HG02973 (cell line): ENCODE results near the gene MRPL4.

ENCODE experiments used
- ATAC-seq: cut with Tn5 transposase; IDR thresholded peaks from one replicate; pipeline ENCODE4 v1.9.1; 2021; ENCODE audit warnings: moderate library complexity; ENCODE audit not compliant: unreplicated experiment

MRPL4 gene

DNA sequence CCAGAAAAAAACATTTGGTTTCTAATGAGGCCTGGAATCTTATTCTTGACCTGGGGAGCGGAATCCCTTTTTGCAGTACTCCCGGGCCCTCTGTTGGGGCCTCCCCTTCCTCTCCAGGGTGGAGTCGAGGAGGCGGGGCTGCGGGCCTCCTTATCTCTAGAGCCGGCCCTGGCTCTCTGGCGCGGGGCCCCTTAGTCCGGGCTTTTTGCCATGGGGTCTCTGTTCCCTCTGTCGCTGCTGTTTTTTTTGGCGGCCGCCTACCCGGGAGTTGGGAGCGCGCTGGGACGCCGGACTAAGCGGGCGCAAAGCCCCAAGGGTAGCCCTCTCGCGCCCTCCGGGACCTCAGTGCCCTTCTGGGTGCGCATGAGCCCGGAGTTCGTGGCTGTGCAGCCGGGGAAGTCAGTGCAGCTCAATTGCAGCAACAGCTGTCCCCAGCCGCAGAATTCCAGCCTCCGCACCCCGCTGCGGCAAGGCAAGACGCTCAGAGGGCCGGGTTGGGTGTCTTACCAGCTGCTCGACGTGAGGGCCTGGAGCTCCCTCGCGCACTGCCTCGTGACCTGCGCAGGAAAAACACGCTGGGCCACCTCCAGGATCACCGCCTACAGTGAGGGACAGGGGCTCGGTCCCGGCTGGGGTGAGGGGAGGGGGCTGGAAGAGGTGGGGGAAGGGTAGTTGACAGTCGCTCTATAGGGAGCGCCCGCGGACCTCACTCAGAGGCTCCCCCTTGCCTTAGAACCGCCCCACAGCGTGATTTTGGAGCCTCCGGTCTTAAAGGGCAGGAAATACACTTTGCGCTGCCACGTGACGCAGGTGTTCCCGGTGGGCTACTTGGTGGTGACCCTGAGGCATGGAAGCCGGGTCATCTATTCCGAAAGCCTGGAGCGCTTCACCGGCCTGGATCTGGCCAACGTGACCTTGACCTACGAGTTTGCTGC, 35.1 kb downstream of the MRPL4 start, which contains the start of gene ICAM4:
Gene ICAM4 (plus strand): TSS at position 153 of the 935 bp plus-strand sequence. CDS start 58 bp downstream, at position 211.
- no peak for ATAC-seq

DNA sequence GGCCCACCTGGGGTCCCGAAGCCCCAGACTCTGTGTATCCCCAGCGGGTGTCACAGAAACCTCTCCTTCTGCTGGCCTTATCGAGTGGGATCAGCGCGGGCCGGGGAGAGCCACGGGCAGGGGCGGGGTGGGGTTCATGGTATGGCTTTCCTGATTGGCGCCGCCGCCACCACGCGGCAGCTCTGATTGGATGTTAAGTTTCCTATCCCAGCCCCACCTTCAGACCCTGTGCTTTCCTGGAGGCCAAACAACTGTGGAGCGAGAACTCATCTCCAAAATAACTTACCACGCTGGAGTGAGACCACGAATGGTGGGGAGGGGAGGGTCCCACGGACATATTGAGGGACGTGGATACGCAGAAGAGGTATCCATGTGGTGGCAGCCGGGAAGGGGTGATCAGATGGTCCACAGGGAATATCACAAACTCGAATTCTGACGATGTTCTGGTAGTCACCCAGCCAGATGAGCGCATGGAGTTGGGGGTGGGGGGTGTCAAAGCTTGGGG, 36.7 kb downstream of the MRPL4 start:
- no peak for ATAC-seq

DNA sequence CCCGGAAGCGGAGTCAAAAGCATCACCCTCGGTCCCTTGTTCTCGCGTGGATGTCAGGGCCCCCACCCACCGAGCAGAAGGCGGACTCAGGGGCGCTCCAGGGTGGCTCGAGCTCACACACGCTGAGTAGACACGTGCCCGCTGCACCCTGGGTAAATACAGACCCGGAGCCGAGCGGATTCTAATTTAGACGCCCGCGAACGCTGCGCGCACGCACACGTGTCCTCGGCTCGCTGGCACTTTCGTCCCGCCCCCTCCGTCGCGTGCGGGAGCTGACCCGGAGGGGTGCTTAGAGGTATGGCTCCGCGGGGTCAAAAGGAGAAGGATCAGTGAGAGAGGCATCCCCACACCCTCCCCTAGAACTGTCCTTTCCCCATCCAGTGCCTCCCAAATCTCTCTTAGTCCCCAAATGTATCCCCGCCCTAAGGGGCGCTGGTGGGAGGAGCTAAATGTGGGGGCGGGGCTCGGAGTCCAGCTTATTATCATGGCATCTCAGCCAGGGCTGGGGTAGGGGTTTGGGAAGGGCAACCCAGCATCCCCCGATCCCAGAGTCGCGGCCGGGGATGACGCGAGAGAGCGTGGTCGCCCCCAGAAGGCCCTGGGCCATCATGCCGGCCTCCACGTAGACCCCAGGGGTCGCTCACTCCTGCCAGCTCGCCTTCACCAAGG, 37.3 kb downstream of the MRPL4 start:
- ATAC-seq: no peak

DNA sequence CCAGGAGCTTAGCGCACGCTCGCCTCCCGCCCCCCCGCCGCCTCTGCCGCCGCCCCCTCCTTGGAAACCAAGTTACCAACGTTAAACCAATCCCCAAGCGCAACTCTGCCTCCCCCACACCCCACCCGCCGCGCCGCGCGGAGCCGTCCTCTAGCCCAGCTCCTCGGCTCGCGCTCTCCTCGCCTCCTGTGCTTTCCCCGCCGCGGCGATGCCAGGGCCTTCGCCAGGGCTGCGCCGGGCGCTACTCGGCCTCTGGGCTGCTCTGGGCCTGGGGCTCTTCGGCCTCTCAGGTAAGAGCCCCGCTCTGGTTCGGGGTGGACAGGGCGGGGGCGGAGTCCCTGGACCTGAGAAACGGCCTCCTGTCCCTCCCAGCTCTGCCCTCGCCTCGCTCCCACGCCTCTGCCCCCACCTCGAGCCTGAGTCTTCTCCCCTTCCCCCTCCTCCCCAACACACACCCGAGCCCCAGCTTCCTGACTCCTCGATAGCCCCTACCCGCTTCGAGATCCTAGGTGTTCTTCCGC, 37.9 kb downstream of the MRPL4 start, which contains the start of gene ICAM5:
Gene ICAM5 (plus strand): TSS at position 117 of the 521 bp plus-strand sequence. CDS start 92 bp downstream, at position 209.
- ATAC-seq: no peak

DNA sequence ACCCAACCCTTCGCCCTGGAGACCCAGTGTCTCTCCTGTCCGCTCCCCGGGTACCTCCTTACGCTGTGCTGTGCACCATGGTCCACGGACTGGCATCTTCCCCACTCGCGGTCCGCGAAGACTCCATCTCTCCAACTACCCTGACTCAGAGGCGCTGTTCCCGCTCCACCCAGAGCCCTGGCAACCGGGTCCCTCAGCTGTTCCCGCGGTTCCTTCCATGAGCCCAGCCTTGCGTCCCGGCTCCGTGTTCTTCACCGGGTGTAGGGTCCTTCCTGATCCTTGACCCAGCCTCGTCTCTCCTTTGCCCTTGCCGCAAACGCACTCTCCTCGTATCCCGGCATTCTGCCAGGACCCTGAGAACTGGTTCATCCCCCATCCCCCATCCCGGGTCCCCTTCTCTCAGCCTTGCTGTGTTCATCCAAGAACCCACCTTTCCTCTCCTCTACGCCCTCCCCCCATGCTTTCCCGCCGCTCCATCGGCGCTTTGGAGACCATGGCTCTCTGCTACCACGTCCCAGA, 38.4 kb downstream of the MRPL4 start:
- ATAC-seq: no peak

DNA sequence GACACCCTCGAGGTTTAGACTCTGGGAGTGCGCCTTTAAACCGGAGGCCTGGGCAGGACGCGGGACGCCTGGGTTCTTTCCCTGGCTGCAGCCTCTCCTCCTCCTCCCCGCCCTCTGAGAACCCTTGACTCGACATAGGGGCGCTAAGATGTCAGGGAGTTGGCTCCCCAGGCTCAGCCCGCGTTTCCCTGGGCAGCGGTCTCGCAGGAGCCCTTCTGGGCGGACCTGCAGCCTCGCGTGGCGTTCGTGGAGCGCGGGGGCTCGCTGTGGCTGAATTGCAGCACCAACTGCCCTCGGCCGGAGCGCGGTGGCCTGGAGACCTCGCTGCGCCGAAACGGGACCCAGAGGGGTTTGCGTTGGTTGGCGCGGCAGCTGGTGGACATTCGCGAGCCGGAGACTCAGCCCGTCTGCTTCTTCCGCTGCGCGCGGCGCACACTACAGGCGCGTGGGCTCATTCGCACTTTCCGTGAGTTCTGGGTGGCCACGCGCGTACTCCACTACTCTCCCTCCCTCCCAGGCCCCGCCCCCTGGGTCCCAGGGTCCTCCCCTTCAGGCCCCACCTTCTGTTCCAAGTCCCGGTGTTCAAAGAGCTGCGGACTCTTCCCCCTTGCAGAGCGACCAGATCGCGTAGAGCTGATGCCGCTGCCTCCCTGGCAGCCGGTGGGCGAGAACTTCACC, 39.0 kb downstream of the MRPL4 start:
- no peak for ATAC-seq

DNA sequence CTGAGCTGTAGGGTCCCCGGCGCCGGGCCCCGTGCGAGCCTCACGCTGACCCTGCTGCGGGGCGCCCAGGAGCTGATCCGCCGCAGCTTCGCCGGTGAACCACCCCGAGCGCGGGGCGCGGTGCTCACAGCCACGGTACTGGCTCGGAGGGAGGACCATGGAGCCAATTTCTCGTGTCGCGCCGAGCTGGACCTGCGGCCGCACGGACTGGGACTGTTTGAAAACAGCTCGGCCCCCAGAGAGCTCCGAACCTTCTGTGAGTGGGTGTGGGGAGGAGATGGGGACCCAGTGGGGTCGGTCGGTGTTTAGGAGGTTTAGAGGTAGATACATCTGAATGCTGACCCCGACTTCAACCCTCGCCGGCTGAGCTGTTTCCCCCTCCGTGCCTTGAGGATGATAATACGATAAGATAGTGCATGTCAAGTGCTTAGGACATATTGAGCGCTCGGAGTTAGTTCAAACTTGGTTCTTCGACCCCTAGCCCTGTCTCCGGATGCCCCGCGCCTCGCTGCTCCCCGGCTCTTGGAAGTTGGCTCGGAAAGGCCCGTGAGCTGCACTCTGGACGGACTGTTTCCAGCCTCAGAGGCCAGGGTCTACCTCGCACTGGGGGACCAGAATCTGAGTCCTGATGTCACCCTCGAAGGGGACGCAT, 39.7 kb downstream of the MRPL4 start:
- ATAC-seq: no peak

DNA sequence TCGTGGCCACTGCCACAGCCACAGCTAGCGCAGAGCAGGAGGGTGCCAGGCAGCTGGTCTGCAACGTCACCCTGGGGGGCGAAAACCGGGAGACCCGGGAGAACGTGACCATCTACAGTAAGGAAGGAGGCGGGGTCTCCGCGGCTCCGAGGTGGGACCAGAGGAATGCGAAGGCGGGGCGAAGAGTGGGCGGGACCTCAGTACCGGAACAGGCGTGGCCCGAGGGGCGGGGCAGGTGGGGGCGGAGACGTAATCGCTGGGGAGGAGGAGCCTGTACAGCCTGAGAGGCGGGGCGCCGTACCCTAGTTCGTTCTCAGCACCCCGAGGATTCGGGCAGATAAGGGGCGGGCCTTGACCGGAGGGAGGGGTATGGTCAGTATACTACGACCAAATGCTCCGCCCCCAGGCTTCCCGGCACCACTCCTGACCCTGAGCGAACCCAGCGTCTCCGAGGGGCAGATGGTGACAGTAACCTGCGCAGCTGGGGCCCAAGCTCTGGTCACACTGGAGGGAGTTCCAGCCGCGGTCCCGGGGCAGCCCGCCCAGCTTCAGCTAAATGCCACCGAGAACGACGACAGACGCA, 40.3 kb downstream of the MRPL4 start:
- ATAC-seq: peak; percentile 40

DNA sequence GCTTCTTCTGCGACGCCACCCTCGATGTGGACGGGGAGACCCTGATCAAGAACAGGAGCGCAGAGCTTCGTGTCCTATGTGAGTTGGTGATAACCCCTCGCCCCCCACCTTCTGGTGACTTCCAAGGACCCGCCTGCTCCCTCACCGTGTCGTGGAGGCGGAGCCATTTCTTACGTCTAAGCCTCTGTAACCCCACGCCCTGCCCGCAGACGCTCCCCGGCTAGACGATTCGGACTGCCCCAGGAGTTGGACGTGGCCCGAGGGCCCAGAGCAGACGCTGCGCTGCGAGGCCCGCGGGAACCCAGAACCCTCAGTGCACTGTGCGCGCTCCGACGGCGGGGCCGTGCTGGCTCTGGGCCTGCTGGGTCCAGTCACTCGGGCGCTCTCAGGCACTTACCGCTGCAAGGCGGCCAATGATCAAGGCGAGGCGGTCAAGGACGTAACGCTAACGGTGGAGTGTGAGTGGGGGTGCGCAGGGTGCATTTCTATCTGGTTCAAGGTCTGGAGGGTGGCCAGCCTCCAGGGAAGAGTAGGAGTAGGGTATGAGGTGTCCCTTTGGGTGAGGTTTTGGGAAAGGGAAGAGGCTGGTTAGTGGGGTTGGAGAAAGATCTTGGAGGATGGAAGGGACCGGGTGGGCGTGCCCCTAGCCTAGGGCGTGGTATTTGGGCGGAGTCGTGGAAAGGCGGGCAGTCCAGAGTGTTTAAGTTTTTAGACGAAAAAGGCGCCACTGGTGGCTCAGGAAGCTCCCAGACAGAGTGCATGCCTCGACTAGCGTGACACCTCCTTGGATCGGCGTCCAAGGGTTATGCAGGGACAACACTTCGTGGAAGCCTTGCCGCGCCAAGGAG, 41.0 kb downstream of the MRPL4 start:
- ATAC-seq: no peak

DNA sequence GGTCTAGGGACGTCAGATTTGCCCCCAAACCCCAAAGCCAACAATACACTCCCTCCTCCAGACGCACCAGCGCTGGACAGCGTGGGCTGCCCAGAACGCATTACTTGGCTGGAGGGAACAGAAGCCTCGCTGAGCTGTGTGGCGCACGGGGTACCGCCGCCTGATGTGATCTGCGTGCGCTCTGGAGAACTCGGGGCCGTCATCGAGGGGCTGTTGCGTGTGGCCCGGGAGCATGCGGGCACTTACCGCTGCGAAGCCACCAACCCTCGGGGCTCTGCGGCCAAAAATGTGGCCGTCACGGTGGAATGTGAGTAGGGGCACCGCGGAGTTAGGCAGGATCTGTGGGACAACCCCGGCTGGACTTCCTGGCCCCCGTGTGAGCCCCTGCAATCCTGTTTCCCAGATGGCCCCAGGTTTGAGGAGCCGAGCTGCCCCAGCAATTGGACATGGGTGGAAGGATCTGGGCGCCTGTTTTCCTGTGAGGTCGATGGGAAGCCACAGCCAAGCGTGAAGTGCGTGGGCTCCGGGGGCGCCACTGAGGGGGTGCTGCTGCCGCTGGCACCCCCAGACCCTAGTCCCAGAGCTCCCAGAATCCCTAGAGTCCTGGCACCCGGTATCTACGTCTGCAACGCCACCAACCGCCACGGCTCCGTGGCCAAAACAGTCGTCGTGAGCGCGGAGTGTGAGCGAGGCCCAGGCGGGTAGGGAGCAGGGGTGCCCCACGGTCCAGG, 41.8 kb downstream of the MRPL4 start:
- ATAC-seq: no peak

DNA sequence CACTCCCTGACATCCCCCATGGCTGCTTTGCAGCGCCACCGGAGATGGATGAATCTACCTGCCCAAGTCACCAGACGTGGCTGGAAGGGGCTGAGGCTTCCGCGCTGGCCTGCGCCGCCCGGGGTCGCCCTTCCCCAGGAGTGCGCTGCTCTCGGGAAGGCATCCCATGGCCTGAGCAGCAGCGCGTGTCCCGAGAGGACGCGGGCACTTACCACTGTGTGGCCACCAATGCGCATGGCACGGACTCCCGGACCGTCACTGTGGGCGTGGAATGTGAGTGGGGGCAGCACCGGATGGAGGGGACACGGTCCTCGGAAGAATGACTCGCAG, 42.3 kb downstream of the MRPL4 start:
- ATAC-seq: no peak

DNA sequence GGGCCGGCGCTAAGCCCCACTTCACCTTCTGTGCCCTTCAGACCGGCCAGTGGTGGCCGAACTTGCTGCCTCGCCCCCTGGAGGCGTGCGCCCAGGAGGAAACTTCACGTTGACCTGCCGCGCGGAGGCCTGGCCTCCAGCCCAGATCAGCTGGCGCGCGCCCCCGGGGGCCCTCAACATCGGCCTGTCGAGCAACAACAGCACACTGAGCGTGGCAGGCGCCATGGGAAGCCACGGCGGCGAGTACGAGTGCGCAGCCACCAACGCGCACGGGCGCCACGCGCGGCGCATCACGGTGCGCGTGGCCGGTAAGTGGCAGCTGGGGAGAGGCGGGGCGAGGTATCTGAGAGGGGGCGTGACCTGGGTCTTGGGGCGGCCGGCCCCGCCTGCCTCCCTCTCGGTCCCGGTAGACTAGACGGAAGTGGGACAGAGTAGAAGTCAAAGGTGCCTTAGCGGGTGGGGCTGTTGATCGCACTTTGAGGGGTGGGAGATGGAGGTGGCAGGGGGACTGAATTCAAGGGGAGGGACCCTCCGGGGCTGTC, 43.4 kb downstream of the MRPL4 start:
- no peak for ATAC-seq

DNA sequence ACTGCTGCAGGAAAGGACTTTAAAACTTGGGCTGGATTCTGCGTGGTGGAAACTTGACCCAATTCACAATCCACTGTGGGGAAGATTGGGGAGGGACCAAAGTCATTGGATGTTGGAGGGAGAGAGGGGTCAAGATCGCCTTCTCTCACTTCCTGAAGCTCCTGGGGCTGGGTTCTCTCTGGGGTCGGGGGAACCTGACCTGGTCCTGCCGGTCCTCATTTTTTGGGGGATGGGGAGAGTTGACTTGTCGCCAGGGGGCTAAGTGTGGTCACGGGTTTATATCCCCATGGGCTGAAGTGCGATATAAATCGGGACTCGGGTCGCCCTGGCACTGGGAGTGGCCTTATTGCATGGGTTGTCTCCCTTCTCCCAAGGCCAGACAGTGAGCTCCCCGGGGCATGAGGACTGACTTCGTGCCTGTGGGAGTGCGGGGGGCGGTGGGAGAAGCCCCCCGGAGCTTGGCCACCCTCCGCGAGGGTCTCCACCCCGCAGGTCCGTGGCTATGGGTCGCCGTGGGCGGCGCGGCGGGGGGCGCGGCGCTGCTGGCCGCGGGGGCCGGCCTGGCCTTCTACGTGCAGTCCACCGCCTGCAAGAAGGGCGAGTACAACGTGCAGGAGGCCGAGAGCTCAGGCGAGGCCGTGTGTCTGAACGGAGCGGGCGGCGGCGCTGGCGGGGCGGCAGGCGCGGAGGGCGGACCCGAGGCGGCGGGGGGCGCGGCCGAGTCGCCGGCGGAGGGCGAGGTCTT, 44.0 kb downstream of the MRPL4 start:
- no peak for ATAC-seq

DNA sequence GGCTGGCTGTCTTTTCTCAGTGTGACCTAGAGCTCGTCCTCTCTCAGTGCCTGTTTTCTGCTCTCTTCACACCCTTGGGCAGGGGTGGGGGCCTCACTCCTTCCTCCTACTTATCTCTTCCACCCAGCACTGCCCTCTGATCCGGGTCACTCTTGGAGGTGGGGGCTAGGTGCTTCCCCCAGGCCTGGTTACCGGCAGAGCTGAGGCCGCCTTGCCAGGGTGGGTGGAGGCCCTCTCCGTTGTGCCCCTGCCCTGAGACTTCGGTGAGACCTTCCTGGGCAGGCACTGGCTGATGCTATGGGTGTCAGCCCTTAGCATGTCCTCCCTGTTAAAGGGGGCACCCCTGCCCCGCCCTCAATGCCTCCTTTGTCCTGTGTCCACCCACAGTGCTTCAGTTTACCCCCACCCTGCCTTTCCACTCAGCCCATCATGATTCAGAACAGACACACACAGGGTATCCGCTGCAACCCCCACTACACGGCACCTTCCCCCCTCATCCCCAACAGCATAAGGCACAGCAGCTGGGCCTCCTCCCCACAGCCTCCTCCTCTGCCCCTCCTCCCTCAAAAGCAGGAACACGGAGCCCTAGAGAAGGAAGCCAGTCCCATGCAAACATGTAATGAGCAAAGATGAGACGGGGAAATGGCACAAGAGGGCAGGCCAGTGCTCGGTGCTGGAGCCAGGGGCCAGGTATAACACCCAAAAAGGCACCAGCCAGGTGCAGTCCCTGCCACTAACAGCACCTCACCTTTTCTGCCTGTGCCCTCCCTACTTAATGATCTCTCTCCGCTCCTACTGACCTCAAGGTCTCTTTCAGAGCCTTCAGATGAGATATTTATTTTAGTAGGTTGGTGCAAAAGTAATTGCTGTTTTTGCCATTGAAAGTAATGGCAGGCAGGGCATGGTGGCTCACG, 47.8 kb downstream of the MRPL4 start:
- no peak for ATAC-seq

DNA sequence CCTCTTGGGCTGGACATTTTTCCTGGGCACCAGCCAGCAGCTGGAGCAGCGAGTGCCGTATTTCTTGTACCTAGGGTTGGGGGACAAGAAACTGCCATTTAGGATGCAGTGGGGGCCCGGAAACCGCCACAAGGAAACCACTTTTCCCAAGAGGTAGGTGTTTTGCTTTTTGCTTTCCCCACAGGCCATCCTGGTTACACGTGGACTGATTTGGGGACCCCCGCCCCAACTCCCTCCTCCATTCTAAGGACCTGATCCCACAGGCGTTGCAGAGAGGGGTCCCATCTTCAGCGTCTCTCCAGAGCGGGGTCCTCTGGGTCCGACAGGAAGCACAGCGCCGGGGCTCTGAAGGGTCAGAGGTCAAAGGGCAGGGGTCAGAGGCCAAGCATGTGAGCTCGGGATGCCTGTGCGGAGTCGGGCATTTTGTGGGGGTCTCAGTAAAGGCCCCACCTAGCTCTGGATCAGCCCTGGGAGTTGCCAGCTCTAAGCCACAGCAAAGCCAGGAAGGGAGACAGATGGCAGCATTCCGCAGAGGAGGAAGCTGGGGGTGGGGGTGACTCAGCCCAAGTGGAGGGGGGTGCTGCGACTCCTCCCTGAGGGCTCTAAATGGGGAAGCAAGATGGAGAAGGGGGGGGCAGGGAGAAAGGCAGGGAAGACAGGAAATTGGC, 53.3 kb downstream of the MRPL4 start:
- no peak for ATAC-seq

DNA sequence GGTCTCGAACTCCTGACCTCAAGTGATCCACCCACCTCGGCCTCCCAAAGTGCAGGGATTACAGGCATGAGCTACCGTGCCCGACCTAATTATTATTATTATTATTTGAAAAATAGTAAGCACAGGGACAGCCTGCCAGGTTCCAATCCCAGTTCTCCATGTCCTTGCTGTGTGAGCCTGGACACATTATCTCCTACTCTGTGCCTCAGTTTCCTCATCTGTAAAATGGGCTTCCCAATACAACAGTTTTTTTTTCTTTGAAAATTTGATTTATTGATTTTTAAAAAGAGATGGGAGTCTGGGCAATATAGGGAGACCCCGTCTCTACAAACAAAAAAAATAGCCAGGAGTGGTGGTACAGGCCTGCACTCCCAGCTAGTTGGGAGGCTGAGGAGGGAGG, 54.3 kb downstream of the MRPL4 start:
- no peak for ATAC-seq
